NK-92 (cell line): ENCODE data around the gene PLEKHH1.
"Not testable (repeated sequence)": the region's sequence is repeated elsewhere in the genome, so short reads cannot be mapped to it uniquely, and the experiment has no call there.

ENCODE experiments used
- DNase-seq: peaks from one replicate; lab custom pipeline; 2025; ENCODE audit not compliant: unreplicated experiment; lab: John Stamatoyannopoulos, UW

Gene PLEKHH1

DNA sequence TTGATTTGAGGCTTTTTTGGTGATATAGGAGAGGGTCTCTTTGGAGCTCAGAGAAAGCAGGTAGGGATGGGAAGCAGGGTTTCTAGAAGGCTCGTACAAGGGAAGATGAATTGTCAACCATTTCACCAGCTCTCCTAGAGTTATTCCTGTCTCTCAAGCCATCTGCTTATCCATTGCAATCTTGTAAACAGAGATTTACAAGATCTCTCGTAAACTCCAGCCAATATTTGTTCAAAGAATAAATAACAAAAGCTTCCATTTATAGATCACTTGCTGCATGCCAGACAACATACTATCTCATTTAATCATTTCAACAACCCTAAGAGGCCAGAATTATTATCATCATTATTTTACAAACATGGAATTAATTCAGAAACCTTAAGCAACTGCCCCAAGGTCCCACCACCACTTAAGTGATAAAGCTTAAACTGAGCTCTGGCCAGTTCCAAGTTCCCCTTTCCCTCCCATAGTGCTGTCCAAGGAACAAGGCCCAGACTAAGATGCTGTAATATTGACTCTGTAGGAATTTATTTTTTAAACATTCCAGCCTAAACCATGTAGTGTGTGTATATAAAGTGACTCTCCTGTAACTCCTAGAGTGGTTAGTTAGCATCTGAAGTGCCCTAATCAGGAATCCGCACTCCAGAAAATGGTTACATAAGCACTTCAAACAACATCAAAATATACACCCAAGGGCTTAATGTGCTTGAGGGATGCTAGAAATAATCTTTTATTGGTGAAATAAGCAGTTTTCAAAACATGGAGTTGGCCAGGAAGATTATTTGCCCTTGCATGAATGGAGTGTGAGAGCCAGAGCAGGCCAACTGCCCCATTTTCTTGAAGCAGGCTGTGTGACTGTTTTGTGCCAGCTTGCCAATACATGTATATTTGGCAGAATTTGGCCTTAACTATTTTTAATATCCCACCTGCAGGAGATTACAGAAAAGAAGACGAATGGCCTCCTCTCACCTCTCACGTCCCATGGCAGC lies 2.8 kb upstream of the PLEKHH1 start:
- DNase-seq: no peak

GRCh38 chr14:67532606-67532997 lies 488 bp upstream of the PLEKHH1 start:
- DNase-seq: no peak

GRCh38 chr14:67533754-67534085 lies 630 bp downstream of the PLEKHH1 start:
- DNase-seq: no peak

- no peak for DNase-seq
Observed at GRCh38 chr14:67536087-67536486, 3.0 kb downstream of the PLEKHH1 start.

DNA sequence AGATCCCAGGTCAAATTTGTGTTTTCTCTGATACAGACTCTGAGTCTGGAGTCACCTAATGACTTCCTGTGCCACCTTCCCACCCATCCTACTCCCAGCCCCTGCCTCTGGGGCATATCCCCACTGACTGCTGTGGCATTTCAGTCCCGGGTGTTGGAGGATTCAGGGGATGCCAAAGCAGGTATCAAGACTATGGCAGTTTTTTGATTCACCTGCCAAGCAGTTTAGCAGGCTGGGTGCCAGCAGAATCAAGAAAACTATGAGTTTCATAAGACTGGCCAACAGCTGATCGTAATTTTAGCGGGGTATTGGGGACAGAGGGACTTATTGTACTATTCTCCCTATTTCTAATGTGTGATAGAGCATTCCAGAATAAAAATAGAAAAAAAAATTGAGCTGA lies 4.6 kb downstream of the PLEKHH1 start:
- DNase-seq: no peak

DNA sequence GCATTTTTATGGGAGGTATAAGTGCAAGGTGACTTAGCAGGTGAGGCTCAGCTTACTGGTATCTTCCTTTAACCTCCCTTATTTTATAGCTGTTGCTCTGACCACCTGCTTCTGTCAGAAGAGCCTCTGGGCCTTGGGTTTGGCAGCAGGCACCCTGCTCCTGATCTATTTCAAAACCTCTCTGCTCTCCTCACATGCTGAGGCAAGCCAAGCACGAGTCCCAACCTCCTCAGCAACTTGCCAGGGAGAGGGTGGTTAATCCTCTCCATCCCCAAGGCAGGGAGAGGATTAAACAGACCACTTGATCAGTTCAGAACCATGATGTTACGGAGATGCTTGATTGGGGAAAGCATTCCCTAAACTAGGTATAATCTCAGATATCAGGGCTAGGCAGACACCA lies 5.4 kb downstream of the PLEKHH1 start:
- no peak for DNase-seq

DNA sequence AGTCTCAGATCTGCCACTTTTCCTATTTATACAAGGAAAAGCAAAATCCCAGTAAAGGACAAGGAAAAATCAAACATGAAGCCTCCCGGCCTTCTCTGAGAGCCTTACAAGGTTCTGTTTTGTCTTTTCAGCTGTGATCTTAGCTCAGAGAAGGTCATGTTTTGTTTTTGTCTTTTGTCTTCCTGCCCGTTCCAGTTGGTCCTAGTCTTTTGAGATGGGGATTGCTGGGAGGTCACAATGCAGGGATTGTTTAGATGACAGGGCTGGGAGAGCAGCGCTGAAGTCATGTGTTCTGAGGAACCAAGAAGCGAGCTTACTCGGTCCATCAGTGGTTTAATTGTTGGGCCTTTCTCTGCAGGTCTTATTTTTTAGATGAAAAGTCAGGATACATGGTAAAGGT lies 6.0 kb downstream of the PLEKHH1 start:
- no peak for DNase-seq

DNA sequence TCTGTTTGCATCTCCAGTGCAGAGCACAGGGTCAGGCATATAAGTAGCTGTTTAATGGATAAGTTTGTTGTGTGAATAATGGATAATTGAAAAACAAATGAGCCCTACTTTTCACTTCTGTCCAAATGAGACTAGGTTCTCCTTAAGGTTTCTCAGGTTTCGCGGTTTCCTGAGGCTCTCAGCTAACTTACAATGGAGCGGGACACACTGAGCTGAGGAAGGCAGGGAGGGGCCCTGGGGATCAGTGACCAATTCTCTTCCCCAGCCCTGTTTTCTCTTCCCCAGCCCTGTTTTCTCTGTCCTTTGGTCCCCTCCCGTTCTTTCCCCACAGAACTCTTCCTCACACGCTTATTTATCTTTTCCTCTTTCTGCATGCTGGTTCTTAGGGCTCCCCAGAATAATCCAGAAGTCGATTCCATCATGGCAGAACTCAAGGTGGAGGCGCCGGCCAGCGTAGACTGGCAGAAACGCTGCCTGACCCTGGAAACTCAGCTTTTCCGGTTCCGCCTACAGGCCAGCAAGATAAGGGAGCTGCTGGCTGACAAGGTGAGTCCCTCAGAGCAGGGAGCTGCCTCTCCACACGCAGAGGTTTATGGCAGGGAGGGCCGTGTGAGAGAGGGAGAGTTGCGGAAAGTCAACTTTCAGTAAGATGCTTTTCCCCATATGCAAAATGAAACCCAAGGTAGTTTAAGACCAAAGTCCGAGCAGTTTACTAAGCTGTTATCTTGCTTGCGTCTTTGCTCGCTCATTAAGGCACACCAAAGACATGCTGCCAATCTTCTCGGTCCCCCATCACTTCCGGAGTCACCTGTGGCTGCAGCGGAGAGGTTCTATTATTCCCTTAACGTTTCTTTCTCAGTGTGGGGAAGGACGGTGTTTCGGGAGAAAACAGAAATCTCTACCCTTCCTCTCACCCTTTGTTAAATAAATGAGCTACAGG lies 8.6 kb downstream of the PLEKHH1 start:
- DNase-seq: no peak

DNA sequence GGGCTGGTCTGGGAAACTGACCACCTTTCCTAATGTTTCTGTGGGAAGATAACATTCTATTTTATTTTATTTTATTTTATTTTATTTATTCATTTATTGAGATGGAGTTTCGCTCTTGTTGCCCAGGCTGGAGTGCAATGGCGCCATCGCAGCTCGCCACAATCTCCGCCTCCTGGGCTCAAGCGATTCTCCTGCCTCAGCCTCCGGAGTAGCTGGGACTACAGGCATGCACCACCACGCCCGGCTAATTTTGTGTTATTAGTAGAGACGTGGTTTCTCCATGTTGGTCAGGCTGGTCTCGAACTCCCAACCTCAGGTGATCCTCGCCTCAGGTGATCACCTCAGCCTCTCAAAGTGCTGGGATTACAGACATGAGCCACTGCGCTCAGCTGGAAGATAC lies 9.5 kb downstream of the PLEKHH1 start:
- DNase-seq: not testable (repeated sequence)

DNA sequence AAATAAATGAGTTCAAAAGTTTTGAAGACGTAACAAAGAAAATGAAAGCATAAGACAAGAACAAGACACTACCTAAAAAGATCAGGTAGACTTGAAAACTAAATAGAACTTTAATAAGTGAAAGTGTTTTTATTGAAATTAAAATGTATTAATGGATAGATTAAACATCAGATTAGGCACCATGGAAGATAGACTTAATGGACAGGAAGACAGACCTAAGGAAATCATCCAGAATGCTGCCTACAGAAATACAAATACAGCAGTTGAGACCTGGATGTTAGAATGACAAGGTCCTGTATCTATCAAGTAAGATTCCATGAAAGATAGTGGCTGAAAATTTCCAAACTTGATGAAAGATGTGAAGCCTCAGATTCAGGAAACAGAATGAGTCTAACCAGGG lies 11.5 kb downstream of the PLEKHH1 start:
- no peak for DNase-seq

- no peak for DNase-seq
Observed at GRCh38 chr14:67547224-67547780, 14.2 kb downstream of the PLEKHH1 start.

GRCh38 chr14:67549734-67550133 lies 16.6 kb downstream of the PLEKHH1 start:
- DNase-seq: no peak

GRCh38 chr14:67551123-67551522 lies 18.0 kb downstream of the PLEKHH1 start:
- no peak for DNase-seq

DNA sequence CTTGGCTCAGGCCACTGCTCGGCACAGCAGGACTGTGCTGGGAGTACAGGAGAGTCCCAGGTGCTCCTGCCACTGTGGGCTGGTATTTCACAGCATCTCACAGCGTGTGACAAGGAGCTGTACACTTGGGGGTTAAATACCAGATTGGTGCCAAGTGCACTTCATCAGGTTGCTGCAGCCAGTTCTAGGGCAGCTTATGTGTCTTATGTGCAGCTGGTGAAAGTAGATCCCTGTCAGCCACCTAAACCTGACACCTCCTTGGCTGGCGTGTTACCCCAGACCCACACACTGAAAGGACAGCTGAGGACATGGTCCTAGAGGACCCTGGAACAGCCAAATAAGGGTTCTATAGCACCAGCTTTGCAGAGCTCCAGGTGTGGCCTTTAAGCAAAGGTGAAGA lies 18.9 kb downstream of the PLEKHH1 start:
- no peak for DNase-seq

GRCh38 chr14:67553547-67553946 lies 20.5 kb downstream of the PLEKHH1 start:
- DNase-seq: no peak

- DNase-seq: no peak
Observed at GRCh38 chr14:67554341-67554740, 21.3 kb downstream of the PLEKHH1 start.

DNA sequence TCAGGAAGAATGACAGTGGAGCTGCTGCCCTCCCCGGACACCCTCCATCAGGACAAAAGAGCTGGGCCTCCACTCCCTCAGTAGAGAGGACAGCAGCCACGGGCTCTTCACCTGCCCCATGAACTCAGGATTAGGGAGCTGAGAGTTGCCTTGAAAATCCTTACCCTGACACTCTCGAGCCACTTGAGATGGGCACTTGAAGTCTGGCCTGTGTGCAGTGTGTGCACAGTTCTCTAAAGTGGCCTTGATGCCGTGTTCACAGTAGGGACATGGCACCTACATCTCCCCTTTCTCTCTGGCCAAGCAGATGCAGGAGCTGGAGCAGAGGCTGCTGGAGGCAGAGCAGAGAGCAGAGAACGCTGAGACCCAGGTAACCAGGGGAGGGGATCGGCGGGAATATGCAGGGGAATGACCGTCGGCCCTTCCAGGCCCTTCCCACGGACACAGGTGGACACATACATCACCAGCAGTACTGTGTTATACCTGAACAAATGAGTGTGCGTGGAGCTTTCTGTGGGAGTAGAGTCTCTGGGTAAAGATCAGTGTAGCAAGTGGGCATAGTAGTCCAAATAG lies 22.5 kb downstream of the PLEKHH1 start:
- DNase-seq: no peak

DNA sequence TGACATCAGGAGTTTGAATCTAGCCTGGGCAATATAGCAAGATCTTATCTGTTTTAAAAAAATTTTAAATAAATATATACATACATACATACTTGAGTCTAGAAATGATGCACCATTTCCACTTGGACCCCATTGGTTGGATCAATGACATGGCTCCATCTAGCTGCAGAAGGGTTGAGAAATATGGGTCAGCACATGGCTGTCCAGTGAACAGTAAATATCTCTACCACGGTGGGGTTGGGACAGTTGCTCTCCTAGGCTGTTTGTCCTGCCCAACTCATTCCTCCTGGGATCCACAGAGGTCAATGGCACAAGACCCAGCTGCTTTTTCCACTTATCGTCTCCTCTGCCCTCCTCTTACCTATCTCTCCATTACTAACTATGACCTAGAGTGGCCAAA lies 23.6 kb downstream of the PLEKHH1 start:
- no peak for DNase-seq

DNA sequence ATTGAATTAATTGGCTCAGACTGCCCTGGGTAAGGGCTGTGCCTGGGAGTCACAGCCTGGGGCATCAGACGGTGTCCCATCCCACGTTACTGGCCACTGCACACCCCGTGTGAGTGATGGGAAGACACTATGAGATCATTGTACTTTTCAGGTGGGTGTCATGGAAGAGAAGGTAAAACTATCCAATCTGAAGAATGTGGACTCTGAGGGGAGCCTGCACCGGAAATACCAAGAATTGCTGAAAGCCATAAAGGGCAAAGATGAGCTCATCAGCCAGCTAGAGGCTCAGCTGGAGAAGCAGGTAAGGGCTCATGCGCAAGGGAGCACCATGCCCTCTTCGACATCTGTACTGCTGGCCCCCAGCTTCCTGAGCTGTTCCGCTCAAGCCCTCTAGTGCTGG lies 24.0 kb downstream of the PLEKHH1 start:
- DNase-seq: no peak

DNA sequence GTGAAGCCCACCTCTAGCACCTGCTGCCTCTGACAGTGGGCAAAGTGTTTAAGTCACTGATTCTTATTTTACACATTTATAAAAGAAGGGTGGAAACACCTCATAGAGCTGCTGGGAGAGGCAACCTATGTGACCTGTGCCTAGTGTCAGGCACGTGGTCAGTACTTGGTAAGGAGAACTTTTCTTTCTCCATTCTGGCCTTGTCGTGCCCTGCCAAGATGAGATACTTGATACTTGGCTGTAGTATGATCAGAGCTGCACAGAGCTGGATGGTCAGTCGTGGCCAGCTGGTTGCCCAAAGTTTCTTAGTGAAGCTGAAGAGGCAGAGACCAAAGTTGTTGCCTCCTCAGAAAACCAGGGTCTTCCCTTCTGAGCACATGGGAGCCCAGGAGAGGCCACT lies 24.6 kb downstream of the PLEKHH1 start:
- no peak for DNase-seq

DNA sequence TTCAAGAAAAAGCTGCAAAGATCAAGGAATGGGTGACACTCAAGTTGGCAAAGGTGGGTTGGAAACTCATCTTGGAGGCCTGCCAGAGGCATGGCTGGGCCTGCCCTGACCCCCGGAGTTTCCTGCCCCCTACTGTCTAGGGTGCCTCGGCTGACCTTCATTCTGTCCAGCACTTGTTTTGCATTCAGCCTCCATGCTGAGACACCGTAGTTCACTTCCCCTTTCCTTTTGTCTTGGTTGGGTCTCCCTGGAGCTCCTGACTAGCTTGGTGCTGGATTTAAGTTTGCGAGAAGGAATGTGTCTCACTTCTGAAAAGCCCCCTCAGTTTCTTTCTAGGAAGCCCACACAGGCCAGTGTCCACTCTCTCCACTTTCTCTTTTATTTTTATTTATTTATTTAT lies 26.5 kb downstream of the PLEKHH1 start:
- DNase-seq: no peak
